ENCODE results near the gene EIF2S3. TPM values are rescaled to one million over a fixed set of nuclear protein-coding genes. Genes with fewer than 3 reads are reported as not detected.

Gene EIF2S3
- total and polyA plus RNA-seq, 2 experiments from 2014 or later, result 76.4 to 246 TPM

DNA sequence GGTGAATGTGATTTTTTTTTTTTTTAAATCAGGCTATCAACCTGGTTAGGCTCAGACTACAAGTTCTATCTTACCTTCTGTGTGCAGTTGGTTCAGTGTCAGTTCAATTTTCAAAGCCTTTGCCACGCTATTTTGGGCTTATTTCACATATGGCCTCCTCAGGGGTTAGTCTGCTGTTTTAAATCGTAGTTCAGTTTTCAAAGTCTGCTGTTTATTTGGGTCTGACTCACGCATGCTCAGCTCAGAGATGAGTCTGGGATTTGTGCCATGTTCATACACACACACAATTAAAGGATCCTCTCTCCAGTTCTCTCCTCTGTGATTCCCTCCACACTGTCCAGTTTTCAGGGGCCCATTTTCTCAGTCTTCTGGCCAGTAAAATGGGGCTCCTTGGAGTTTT is 62.5 kb downstream of the EIF2S3 start:
- DNase-seq (ENCODE audit: low read depth in 1 of 2, low spot score in 1 of 2), result peak in 1 of 2 donors; percentile 74
- Histone ChIP-seq H3K27ac (no peak overlapping the region), H3K27me3 (no peaks in the 10 kb centered on the region), H3K36me3 (no peaks in the 10 kb centered on the region), H3K9me3 (ENCODE audit: low read depth) (no peaks in the 10 kb centered on the region), H3K4me1 (ENCODE audit: low read depth) (no peaks in the 10 kb centered on the region), H3K4me3 (no peak overlapping the region)
- TF ChIP-seq, protein P1, sequence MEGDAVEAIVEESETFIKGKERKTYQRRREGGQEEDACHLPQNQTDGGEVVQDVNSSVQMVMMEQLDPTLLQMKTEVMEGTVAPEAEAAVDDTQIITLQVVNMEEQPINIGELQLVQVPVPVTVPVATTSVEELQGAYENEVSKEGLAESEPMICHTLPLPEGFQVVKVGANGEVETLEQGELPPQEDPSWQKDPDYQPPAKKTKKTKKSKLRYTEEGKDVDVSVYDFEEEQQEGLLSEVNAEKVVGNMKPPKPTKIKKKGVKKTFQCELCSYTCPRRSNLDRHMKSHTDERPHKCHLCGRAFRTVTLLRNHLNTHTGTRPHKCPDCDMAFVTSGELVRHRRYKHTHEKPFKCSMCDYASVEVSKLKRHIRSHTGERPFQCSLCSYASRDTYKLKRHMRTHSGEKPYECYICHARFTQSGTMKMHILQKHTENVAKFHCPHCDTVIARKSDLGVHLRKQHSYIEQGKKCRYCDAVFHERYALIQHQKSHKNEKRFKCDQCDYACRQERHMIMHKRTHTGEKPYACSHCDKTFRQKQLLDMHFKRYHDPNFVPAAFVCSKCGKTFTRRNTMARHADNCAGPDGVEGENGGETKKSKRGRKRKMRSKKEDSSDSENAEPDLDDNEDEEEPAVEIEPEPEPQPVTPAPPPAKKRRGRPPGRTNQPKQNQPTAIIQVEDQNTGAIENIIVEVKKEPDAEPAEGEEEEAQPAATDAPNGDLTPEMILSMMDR (IDR thresholded peaks at IDR 0.05; ENCODE audit: low read depth, low read length), result no peak

DNA sequence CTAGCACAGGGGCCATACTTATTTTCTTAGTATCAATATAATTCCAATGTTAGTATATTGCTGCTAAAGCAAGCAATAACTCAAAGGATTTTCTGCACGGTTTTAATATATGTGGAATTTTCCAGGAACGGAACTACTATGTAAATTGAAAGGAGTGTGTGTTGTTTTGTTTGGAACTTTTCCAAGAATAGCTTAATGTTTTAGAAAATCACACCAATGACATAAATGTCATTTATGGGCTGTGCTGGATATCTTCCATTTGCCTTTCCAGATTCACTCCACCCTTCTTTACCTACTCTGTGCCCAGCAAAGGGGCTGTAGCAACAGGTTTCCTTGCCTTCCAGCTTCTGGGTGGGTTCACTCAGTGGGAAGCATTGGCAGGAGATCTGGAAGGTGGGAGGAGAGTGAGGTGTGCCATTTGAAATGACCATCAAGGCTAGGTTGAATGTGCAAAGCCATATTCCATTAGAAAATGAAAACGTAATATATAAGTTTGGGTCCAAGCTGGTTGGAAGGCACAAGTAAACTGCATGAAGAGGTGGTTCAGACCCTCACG is 69.6 kb downstream of the EIF2S3 start:
- H3K36me3 ChIP-seq, result no peaks in the 10 kb centered on the region
- TF ChIP-seq, protein P1 (IDR thresholded peaks at IDR 0.05; ENCODE audit: low read depth, low read length), result no peak
- no peaks in the 10 kb centered on the region for H3K27me3 ChIP-seq
- H3K9me3 ChIP-seq (ENCODE audit: low read depth), result no peaks in the 10 kb centered on the region
- no peak for DNase-seq (ENCODE audit: low read depth in 1 of 2, low spot score in 1 of 2)
- no peaks in the 10 kb centered on the region for H3K4me1 ChIP-seq (ENCODE audit: low read depth)
- H3K27ac ChIP-seq, result no peak overlapping the region
- H3K4me3 ChIP-seq, result no peak overlapping the region

DNA sequence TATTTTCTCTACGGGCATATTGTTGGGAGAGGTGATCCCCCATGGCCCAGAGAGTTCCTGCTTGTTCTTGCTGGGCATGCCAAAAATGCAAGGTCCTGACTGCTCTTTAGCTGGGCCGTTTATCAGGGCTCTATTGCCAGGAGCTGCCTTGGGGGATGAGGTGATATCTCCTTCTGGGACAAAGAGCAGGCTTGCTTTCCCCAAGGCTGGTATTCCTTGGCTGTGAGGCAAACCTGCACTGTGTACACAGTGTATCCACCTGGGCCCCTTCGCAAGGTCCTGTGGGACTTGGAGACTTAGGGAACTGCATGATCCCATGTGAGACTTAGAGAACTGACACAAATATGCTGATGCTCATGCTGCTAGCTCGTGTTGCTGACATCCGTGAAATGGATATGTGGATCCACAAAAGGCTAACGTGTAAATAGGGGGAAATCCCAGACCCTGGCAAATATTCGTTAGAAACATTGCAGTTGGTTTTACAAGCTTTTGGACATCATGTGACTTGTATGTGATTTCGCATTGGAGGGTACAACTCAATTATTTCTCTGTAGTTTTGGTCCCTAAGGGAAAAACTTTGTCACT is 70.4 kb downstream of the EIF2S3 start:
- TF ChIP-seq, protein P1 (IDR thresholded peaks at IDR 0.05; ENCODE audit: low read depth, low read length), result no peak
- no peaks in the 10 kb centered on the region for H3K36me3 ChIP-seq

More for the DNA sequence above, 70.4 kb downstream of the EIF2S3 start:
- no peaks in the 10 kb centered on the region for H3K4me1 ChIP-seq (ENCODE audit: low read depth)
- no peaks in the 10 kb centered on the region for H3K27me3 ChIP-seq
- DNase-seq (ENCODE audit: low read depth in 1 of 2, low spot score in 1 of 2), result no peak
- no peaks in the 10 kb centered on the region for H3K9me3 ChIP-seq (ENCODE audit: low read depth)
- no peak overlapping the region for H3K4me3 ChIP-seq
- no peak overlapping the region for H3K27ac ChIP-seq

Other genes with a start within 250 kb of the EIF2S3 start
- 44.9 and 74.7 TPM in 2 replicates for gene APOO, start 147.0 kb upstream of the EIF2S3 start, total RNA-seq
- gene APOO, start 147.0 kb upstream of the EIF2S3 start, polyA plus RNA-seq, result 135 and 161 TPM in 2 replicates
- gene CXorf58, start 146.9 kb upstream of the EIF2S3 start, total RNA-seq, result 0.21 and 0.45 TPM in 2 replicates
- 0.43 and 0.90 TPM in 2 replicates for gene CXorf58, start 146.9 kb upstream of the EIF2S3 start, polyA plus RNA-seq
- gene KLHL15, start 27.8 kb upstream of the EIF2S3 start, total RNA-seq, result 9.9 and 15.8 TPM in 2 replicates
- gene KLHL15, start 27.8 kb upstream of the EIF2S3 start, polyA plus RNA-seq, result 3.5 and 8.4 TPM in 2 replicates
- gene ZFX, start 94.8 kb downstream of the EIF2S3 start, total RNA-seq, result 39.9 and 43.6 TPM in 2 replicates
- 24.6 and 36.6 TPM in 2 replicates for gene ZFX, start 94.8 kb downstream of the EIF2S3 start, polyA plus RNA-seq